Measurements from ENCODE around the gene MPIG6B. TPM values are rescaled to one million over a fixed set of nuclear protein-coding genes. Genes with fewer than 3 reads are reported as not detected.

The MPIG6B gene
- total RNA-seq, 4 donors from 2014 or later: not detected

GRCh38 chr6:31762878-31763618, 39.9 kb downstream of the MPIG6B start:
- Histone ChIP-seq H3K36me3 (peaks cover 0 to 45% (median 0%) of the 10 kb centered on the region in 3 donors), H3K4me1 (peaks cover 0 to 21% (median 0%) of the 10 kb centered on the region in 4 donors), H3K9me3 (no peaks in the 10 kb centered on the region), H3K4me3 (no peak overlapping the region), H3K27ac (peak overlapping the region in 2 of 4 donors; percentile 54 to 61), H3K27me3 (no peaks in the 10 kb centered on the region)
- TF ChIP-seq POLR2A (IDR thresholded peaks at IDR 0.05) (no peak), EP300 (IDR thresholded peaks at IDR 0.05) (no peak)
- no peak for DNase-seq (ENCODE audit: low spot score in 2 of 2)
- WGBS, 2 donors: 40 to 61% methylated on average over 4 to 7 of the region's 8 CpGs

GRCh38 chr6:31763619-31763940, 40.4 kb downstream of the MPIG6B start:
- Histone ChIP-seq H3K4me3 (no peak overlapping the region), H3K4me1 (peaks cover 0 to 21% (median 0%) of the 10 kb centered on the region in 4 donors), H3K9me3 (no peaks in the 10 kb centered on the region), H3K27ac (peak overlapping the region in 2 of 4 donors; percentile 54 to 61), H3K27me3 (no peaks in the 10 kb centered on the region), H3K36me3 (peaks cover 0 to 44% (median 0%) of the 10 kb centered on the region in 3 donors)
- 5 to 10% methylated on average over 1 of the region's 1 CpG for WGBS, 2 donors
- DNase-seq (ENCODE audit: low spot score in 2 of 2): no peak
- TF ChIP-seq POLR2A (IDR thresholded peaks at IDR 0.05) (no peak), CTCF (IDR thresholded peaks at IDR 0.05) (no peak), EP300 (IDR thresholded peaks at IDR 0.05) (no peak)

- Histone ChIP-seq H3K9me3 (no peaks in the 10 kb centered on the region), H3K27me3 (no peaks in the 10 kb centered on the region), H3K4me3 (no peak overlapping the region), H3K36me3 (peaks cover 0 to 37% (median 0%) of the 10 kb centered on the region in 3 donors), H3K27ac (no peak overlapping the region), H3K4me1 (peaks cover 0 to 21% (median 0%) of the 10 kb centered on the region in 4 donors)
- TF ChIP-seq EP300 (IDR thresholded peaks at IDR 0.05) (no peak), POLR2A (IDR thresholded peaks at IDR 0.05) (no peak), CTCF (IDR thresholded peaks at IDR 0.05) (no peak)
- WGBS, 2 donors: 81 to 84% methylated on average over 4 of the region's 4 CpGs
- DNase-seq (ENCODE audit: low spot score in 2 of 2): no peak
These were observed 41.0 kb downstream of the MPIG6B start for GRCh38 chr6:31764198-31764597.

- no peak overlapping the region for H3K27ac ChIP-seq
- peaks cover 0 to 24% (median 0%) of the 10 kb centered on the region in 3 donors for H3K36me3 ChIP-seq
- no peak overlapping the region for H3K4me3 ChIP-seq
- TF ChIP-seq EP300 (IDR thresholded peaks at IDR 0.05): no peak
- TF ChIP-seq CTCF (IDR thresholded peaks at IDR 0.05): no peak
- TF ChIP-seq POLR2A (IDR thresholded peaks at IDR 0.05): no peak
- no peaks in the 10 kb centered on the region for H3K27me3 ChIP-seq
- DNase-seq (ENCODE audit: low spot score in 2 of 2): no peak
- no peaks in the 10 kb centered on the region for H3K9me3 ChIP-seq
- WGBS, 2 donors: 88 to 91% methylated on average over 9 of the region's 9 CpGs
- peaks cover 0 to 21% (median 0%) of the 10 kb centered on the region in 4 donors for H3K4me1 ChIP-seq
These were observed 42.4 kb downstream of the MPIG6B start for GRCh38 chr6:31765559-31765909.

- no peak for TF ChIP-seq POLR2A (IDR thresholded peaks at IDR 0.05)
- TF ChIP-seq EP300 (IDR thresholded peaks at IDR 0.05): no peak
- H3K9me3 ChIP-seq: no peaks in the 10 kb centered on the region
- peaks cover 0 to 21% (median 0%) of the 10 kb centered on the region in 4 donors for H3K4me1 ChIP-seq
- WGBS, 2 donors: 44 to 47% methylated on average over 41 to 42 of the region's 42 CpGs
- no peak overlapping the region for H3K27ac ChIP-seq
- DNase-seq (ENCODE audit: low spot score in 2 of 2): no peak
- H3K36me3 ChIP-seq: peaks cover 0 to 18% (median 0%) of the 10 kb centered on the region in 3 donors
- peak overlapping the region in 3 of 4 donors; percentile 3 to 28 (median 3) for H3K4me3 ChIP-seq
- H3K27me3 ChIP-seq: no peaks in the 10 kb centered on the region
These were observed 43.0 kb downstream of the MPIG6B start for GRCh38 chr6:31765910-31766794.

Measured in tibial nerve (tissue), 4 donors.